Fibroblast of upper back skin (primary cell): ENCODE measurements around the gene APOC4.
"Not testable (repeated sequence)": the region's sequence is repeated elsewhere in the genome, so short reads cannot be mapped to it uniquely, and the experiment has no call there.

Source experiments
- DNase-seq: peaks from one replicate; pipeline ENCODE4 v3.0.0-alpha.2; 2013

The APOC4 gene

DNA sequence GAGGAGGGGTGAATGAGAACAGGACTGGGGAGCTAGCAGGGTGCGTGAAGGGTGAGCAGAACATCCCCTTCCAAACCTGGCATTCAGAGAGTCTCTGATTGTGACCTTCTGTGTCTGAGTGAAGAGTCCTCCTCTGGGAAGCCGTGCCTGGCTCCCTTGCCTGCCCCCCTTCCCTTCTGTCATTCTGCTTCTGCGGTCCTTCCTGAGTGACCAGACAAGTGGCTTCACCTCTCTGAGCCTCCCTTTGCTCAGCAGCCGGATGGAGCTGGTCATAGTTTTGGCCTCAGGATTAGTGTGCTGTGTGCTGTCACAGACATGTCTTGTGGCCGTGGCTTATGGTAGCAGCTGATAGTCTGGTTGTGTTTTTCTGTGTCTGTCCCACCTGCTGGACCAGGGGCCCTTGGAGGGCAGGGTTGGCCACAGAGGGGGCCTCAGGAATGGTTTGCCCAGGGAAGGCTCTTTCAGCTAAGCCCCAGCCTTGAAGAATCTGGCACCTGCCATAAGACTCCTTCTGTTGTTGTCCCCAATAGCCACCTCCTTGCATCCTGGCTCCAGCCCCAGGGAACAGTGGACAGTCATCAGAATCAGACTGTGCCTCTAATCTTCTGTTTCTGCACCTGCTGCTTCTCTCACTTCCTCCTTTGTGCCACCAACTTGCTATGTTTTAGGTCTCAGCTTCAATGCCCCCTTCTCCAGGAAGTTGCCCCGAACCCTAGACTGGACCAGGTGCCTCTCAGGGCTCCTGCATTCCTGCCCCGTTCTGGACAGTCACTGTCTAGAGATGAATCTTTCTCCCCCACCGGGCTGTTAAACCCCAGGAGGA, 19.1 kb downstream of the APOC4 start:
- no peak for DNase-seq

DNA sequence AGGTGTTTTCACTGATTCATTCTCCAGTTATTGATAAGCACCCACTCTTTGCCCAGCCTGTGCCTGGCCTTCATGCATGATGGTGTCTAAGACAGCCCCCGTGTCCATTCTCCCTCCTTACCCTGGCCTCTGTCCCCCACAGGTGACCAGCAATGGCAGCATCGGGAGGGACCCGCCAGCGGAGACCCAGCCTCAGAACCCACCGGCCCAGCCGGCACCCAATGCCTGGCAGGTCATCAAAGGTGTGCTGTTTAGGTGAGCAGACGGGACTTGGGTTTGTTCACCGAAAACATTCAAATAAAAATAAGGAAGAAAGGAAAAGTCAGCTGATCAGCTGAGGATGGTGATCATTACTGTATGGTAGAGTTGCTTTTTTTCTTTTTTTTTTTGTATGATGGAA, 19.8 kb downstream of the APOC4 start:
- no peak for DNase-seq

DNA sequence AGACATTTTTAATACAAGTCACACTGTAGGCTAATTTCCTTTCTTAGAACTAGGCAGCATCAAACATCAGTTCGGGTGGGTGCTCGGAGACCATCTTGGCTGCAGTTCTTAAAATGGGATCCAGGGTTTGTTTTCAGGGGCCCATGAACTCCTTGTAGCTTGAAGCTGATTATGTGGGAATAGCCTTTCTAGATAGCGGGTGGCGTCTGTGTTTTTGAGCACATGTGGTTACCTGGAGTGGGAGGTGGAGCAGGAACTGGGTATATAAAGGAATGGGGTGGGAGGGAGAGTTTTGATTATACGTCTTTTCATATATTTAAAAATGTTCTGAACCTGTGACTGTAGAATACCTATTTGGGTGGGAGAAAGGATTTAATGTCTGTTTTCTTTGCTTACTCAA, 26.1 kb downstream of the APOC4 start:
- DNase-seq, result no peak

DNA sequence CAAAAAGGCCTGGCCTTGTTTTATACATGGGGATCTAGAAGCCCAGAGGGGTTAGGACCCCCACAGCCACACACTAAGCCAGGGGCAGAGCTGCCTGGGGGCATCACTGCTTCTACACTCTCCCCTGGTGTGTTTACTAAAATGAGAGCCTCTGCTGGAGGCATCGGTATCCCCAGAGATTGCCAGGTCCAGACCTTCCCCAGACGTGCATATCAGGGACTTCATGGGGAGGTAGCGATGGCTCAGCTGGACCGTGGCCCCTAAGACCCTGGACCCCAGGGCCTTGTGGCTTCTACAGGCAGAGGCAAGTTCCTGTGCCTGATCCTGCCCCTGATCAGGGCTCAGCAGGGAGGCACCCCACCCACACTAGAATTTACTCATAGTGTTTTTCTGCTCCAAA, 26.6 kb downstream of the APOC4 start:
- no peak for DNase-seq

DNA sequence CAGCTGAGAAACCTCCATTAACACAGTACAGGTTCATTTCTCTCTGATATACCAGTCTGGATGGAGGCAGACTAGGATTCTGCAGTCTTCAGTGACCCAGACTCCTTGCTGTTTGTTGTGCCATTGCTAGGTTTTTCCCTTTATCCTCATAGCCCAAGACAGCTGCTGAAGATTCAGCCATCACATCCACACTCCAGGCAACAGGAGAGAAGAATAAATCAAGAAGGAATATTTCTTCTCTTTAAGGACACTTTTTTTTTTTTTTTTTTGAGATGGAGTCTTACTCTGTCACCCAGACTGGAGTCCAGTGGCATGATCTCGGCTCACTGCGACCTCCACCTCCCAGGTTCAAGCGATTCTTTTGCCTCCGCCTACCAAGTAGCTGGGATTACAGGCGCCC, 27.4 kb downstream of the APOC4 start:
- no peak for DNase-seq

DNA sequence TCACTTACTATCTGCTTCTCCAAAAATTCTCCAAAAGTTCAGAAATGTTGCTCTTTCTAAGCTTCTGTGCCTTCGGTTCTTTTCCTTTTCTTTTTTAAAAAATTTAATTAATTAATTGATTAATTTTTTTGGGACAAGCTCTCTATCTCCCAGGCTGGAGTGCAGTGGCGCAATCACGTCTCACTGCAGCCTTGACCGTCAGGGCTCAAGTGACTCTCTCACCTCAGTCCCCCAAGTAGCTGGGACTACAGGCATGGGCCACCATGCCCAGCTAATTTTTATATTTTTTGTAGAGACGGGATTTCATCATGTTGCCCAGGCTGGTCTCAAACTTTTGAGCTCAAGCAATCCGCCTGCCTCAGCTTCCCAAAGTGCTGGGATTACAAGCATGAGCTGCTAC, 29.4 kb downstream of the APOC4 start:
- DNase-seq, result not testable (repeated sequence)

DNA sequence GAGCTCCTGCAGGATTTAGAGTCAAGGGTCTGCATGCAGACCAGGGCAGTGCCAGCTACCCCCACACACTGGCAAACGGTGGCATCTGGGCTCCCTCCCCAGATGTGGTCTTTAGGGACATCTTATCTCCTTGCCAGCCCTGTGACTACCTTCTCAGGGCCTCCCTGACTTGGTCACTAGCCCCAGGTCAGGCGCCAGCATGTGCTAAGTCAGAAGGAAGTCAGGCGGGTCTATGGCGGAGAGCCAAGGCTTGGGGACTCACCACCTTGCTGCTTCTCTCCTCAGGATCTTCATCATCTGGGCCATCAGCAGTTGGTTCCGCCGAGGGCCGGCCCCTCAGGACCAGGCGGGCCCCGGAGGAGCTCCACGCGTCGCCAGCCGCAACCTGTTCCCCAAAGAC, 30.8 kb downstream of the APOC4 start:
- DNase-seq, result no peak

DNA sequence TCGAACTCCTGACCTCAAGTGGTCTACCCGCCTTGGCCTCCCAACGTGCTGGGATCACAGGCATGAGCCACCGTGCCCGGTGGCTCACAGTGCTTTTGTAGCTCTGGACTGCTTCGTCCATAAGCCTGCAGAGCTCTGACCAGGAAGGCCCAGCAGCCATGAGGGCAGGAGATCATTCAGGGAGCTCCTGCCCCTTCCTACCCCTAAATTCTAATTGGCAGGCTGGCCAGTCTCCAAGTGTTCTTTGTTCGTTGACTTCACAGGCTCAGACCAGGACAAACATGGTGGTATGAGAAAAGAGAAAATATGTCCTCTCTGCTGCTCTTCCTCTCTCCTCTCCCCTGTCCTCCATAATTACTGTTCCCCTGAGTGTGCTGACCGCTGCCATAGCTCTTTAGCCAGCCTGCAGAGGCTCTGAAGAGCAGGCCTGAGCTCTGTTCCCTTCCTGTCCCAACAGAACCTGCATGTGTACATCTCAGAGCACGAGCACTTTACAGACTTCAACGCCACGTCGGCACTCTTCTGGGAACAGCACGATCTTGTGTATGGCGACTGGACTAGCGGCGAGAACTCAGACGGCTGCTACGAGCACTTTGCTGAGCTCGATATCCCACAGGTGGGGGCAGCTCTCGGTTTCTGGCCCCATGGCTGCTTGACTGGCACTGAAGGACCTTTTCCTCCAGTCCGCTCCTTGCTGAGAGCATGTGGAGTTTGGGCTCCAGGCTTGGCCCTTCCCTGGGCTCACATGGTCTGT, 32.1 kb downstream of the APOC4 start:
- DNase-seq, result no peak

DNA sequence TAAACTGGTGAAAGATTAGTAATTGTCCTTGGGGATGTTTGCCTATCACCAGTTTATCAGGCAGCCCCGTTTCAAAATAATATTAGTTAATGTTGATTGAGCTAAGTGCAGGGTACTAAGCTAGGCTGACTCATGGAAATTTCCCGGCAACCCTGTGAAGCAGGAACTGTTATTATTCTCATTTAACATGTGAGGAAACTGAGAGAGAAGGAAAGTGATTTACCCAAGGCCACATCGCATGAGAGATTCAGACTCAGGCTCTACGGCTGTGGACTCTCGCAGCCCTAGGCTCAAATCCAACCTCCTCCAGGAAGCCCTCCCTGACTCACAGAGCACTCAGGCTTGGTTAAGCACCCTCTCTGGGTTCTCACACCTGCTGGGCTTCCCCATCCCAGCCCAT, 32.8 kb downstream of the APOC4 start:
- DNase-seq, result no peak

DNA sequence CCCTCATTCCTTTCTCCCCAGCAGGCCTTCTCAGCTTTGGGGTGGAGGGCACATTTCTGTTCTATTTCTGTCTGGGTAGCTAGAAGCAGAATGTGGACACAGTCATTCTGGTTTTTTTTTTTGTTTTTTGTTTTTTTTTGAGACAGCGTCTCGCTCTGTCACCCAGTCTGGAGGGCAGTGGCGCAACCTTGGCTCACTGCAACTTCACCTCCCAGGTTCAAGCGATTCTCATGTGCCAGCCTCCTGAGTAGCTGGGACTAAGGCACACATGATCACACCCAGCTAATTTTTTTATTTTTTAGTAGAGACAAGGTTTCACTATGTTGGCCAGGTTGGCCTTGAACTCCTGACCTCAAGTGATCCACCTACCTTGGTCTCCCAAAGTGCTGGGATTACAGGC, 33.4 kb downstream of the APOC4 start:
- no peak for DNase-seq

DNA sequence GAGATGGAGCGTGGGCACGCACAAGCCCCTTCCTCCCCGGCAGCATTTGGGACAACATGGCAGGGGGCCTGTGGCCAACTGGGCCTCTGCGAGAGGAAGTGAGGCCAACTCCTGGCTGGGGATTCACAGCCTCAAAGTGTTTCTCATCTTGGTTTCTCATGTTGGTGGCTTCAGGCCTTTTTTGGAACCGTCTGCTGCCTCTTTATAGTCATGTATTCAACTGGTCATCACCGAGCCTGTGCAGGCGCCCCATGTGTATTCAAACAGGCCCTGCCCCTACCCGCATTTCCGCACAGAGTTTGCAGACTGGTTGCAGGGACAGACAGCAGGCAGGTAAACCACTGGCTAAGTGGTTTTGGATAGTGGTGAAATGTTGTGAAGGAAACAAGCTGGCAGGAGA, 42.0 kb downstream of the APOC4 start:
- no peak for DNase-seq

DNA sequence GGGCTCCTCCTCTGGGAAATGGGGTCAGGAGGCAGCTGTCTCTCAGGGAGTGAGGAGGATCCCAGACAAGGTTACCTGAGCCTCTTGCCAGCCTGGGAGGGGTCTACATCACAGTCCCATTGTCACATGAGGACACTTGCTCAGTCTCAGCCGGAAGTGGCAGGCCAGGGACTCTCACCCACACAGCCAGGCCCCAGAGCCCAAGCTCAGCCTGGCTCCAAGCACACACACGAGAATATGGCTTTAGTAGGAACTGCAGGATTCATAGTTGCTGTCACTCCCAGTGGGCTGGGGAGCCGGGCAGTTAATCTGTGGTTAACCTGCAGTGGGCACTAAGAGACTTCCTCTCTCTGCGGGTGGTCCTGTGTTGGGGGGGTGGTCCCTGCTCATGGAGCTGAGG, 43.4 kb downstream of the APOC4 start:
- no peak for DNase-seq

DNA sequence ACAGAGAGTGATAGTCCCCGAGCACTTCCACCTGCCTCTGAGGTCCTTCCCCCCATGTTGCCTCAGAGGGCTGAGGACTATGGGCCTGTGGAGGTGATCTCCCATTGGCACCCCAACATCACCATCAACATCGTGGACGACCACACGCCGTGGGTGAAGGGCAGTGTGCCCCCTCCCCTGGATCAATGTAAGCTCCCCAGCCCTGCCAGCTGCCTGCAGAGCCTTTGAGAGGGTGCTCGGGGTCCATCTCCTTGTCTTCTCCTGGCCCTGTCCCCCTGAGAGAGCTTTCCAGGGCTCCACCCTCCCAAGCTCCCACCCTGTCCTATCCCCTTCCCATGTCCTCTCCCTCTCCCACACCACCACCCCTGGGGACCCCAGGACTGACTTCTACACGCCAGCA, 44.4 kb downstream of the APOC4 start:
- no peak for DNase-seq

DNA sequence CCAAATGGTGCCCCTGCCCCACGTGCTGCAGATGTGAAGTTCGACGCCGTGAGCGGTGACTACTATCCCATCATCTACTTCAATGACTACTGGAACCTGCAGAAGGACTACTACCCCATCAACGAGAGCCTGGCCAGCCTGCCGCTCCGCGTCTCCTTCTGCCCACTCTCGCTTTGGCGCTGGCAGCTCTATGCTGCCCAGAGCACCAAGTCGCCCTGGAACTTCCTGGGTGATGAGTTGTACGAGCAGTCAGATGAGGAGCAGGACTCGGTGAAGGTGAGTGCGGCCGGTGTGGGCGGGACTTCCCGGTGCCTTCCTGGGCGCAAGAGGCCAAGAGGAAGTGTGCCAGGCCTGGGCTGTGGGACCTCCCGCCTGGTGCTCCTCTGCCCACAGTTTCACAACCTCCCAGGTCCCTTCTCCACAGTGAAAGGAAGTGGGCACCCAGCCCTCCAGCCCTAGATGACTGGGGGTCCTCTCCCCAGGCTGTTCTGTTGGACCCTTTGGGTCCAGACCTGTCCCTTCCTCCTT, 45.2 kb downstream of the APOC4 start:
- no peak for DNase-seq

DNA sequence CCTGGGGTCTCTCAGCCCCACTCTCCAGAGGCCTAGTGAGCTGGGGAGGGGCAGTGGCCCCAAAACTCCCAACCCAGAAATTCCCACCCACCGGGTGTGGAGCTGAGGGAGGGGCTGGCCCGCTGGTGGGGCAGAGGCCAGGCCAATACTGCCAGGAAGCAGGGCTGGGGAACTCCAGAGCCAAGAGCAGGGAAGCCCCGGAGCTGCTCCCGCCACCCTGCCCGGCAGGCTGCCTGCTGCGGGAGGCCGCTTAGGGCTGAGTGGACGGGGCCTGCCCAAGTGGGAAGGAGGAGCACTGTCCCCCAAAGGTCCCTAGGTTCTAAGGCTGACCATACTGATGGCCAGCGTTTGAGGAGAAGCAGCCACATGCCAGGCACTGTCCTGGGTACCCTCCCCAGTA, 46.2 kb downstream of the APOC4 start:
- DNase-seq, result no peak

DNA sequence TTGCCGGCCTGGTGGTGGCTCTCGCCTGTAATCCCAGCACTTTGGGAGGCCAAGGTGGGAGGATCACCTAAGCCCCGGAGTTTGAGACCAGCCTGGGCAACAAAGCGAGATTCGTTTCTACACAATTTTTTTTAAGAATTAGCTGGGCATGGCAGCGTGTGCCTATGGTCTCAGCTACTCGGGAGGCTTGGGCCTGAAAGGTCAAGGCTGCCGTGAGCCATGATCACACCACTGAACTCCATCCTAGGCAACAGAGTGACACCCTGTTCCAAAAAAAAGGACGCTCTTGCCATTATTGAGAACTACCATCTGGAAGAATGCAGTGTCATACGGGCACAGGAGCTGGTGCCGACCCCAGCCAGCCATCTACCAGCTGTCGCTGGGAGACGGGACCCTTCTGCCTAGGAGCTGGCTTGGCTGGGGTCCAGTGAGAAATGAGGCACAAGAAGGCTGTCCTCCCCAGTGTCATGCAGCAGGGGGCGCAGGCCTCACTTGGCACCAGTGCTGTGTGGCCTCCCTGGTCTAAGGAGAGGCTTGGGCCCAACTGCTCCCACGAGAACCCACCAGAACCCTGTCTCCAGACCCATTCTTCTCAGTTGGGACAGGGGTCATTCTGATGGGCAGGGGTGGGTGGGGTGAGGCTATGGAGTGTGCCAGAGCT, 47.0 kb downstream of the APOC4 start:
- DNase-seq, result peak; percentile 51

DNA sequence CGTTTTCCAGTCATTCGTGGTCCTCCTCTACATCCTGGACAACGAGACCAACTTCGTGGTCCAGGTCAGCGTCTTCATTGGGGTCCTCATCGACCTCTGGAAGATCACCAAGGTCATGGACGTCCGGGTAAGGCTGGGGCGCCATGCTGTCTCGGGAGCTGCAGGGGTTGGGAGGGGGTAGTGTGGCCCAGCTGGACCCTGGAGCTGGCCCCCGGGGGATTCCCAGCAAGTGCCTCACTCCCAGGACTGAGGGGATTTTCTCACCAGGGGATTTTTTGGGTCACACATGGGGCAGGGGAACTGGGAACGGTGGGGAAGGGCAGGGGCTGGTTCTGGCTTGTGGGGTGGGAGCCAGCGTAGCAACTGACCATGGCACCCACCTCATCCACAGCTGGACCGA, 48.4 kb downstream of the APOC4 start:
- DNase-seq, result no peak

DNA sequence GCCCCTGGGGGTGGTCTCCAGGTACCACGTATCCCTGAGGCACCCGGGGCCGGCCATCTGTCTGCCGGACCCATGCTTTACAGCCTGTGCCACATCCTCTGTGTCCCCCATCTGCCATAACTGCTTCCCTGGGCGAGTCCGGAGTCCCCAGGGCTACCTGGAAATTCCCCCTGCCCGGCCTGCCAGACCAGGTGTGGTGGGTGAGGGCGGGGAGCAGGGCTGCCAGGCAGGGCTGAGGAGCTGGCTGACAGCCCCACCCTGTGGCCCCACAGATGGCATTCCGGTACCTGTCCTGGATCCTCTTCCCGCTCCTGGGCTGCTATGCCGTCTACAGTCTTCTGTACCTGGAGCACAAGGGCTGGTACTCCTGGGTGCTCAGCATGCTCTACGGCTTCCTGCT, 48.9 kb downstream of the APOC4 start:
- no peak for DNase-seq

DNA sequence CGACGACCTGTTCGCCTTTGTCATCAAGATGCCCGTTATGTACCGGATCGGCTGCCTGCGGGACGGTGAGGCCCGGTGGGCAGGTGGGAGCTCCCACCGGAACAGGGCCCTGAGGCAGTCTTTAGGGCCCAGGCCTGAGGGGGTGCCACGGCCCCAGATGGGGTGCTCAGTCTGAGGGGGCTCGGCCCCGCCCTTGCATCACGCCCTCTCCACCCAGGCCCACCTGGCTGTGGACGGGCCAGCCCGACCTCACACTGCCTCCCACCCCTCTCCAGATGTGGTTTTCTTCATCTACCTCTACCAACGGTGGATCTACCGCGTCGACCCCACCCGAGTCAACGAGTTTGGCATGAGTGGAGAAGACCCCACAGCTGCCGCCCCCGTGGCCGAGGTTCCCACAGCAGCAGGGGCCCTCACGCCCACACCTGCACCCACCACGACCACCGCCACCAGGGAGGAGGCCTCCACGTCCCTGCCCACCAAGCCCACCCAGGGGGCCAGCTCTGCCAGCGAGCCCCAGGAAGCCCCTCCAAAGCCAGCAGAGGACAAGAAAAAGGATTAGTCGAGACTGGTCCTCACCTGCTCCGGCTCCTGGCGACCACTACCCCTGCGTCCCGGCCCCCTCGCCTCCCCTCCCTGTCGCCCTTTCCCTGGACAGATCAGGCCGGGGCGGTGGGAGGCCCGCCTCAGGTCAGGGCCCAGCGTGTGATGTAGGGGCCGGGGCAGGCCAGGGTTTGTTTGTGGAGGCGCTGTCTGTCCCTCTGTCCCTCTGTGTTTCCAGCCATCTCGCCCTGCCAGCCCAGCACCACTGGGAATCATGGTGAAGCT, 50.5 kb downstream of the APOC4 start:
- no peak for DNase-seq

DNA sequence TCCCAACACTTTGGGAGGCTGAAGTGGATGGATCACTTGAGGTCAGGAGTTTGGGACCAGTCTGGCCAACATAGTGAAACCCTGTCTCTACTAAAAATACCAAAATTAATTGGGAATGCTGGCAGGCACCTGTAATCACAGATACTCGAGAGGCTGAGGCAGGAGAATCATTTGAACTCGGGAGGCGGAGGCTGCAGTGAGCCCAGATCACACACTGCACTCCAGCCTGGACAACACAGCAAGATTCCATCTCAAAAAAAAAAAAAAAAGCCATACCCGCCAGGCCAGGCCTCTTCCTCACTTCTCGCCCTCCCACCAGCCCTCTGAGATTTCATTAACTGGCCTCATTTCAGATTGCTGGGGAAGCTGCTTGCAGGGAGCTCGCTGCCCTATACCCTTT, 51.5 kb downstream of the APOC4 start:
- no peak for DNase-seq

DNA sequence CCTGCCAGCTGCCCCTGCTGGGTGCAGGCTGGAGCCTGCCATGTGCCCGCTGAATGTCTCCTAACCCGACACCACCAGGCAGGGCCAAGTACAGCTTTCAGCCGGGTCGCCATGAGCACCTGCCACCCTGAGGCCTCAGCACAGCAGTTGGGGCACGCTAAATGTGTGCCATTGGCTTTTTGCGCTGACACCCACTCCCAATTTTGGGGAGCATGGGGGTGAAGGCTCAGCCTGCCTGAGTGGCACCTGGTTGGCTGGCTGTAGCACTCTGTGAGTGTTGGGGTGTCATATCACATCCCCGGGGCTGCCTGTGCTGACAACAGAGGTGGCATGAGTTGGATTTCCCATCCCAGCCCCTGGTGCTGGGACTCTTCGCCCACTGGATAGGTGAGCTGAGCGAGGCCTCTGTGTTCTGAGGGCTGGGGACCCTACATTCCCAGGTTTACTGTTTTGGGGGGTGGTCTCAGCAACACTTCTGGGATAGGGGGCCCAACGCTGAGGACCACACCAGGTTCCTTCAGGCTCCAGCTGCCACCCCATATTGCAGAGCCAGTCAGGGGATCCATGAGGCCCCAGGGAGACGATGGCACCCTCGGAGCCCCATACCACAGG, 52.0 kb downstream of the APOC4 start:
- DNase-seq, result no peak
